ENCODE results near the gene TNRC6C. TPM values are rescaled to one million over a fixed set of nuclear protein-coding genes. Genes with fewer than 3 reads are reported as not detected.

Gene TNRC6C
- total and polyA plus RNA-seq, 9 of the 15 experiments (the other 6 are each of a cell fraction or from before 2014, with no cell fraction given): 0.20 to 4.9 (median 2.3) TPM

- TF ChIP-seq BCLAF1 (IDR thresholded peaks at IDR 0.05; ENCODE audit: borderline replicate concordance in 1 of 2, control insufficient read depth in 1 of 2, low read depth in 2 of 2, low read length in 1 of 2): no peak
Measured at GRCh38 chr17:77944390-77945222, 13.9 kb upstream of the TNRC6C start (continued).

GRCh38 chr17:77946900-77947645, 11.4 kb upstream of the TNRC6C start:
- Histone ChIP-seq H3K4me1 (replicated peaks in 1 of 2; ENCODE audit: control insufficient read depth in 2 of 2, insufficient read depth in 2 of 2, low read length in 2 of 2) (no peaks in the 10 kb centered on the region), H3K9ac (ENCODE audit: insufficient read depth in 1 of 2, low read depth in 2 of 2, low read length in 2 of 2) (no peak overlapping the region), H3K79me2 (ENCODE audit: control insufficient read depth, insufficient read depth, low read length) (no peaks in the 10 kb centered on the region), H2AFZ (ENCODE audit: low read depth, low read length) (no peak overlapping the region), H3K9me1 (ENCODE audit: control insufficient read depth, insufficient read depth, low read length) (no peaks in the 10 kb centered on the region), H3K9me3 (replicated peaks; ENCODE audit: control insufficient read depth, insufficient read depth, low read depth, low read length) (no peaks in the 10 kb centered on the region), H3K4me2 (ENCODE audit: insufficient read depth, low read length) (no peak overlapping the region), H3K27me3 (ENCODE audit: control insufficient read depth in 2 of 2, insufficient read depth in 2 of 2, low read length in 2 of 2) (peaks cover 63 to 69% of the 10 kb centered on the region in 2 experiments), H4K20me1 (replicated peaks; ENCODE audit: control insufficient read depth, insufficient read depth, low read length) (no peaks in the 10 kb centered on the region; the same call in 1 of the 2 replicates), H3K27ac (ENCODE audit: extremely low read depth, low read depth, low read length) (no peak overlapping the region), H3K4me3 (no peak overlapping the region), H3K36me3 (ENCODE audit: control insufficient read depth, insufficient read depth, low read length) (no peaks in the 10 kb centered on the region)
- no peak for DNase-seq (ENCODE audit: extremely low read depth in 1 of 4, low spot score in 3 of 4)
- WGBS (ENCODE audit: insufficient coverage, low coverage, missing lambda C conversion rate): 3% methylated on average over 6 of the region's 6 CpGs
- BruUV-seq (replicated peaks): no TSS peak
- FAIRE-seq: no peak
- POLR2A ChIA-PET: no interaction called here
- ATAC-seq: no peak
- in situ Hi-C loops (cut with MboI): no loop called here
- TF ChIP-seq ZBTB7A (IDR thresholded peaks at IDR 0.05; ENCODE audit: borderline replicate concordance, control insufficient read depth, low read depth, low read length) (no peak), TFE3 (CRISPR knock-in tag; IDR thresholded peaks at IDR 0.05) (peak; percentile 33; the same call in 1 of the 2 replicates)
- intact Hi-C loops (cut with micrococcal nuclease): no loop called here
- CTCF ChIA-PET (ENCODE audit: low intra/inter-chr PET ratio): no interaction called here
